ENCODE data around the gene SESN3.
A peak's percentile ranks its signal among the peaks of the same experiment; 100 is the strongest.
"Not testable (repeated sequence)": the region's sequence is repeated elsewhere in the genome, so short reads cannot be mapped to it uniquely, and the experiment has no call there.

The SESN3 gene

DNA sequence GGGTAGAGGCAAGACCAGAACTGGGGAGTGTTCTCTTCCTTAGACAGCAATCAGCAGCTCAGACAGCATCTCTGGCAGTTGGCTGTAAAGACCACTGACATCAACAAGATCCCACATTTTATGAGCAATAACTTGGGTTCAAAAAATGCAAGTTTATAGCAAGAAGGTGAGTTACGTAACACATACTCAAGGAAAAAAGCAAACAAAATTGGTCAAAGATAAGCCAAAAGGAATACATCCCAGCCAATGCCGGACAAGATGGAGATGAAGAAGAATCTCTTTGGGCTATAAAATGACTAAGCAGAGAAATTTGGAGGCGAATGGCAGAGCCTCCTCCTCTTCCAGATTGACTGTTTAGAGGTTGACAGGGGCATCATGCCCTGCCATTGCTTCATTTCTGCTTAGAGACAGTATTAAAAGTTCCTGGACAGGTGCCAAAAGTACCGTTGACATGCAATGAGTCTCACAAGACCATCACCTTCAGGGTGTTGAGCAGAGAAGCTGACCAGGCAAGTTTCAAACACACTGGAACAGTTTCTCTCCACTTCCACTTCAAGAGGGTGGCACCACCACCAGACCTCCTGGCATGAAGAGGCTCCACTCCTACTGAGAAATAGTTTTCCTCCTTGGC, 85.5 kb downstream of the SESN3 start:
- TF ChIP-seq SPI1 (IDR thresholded peaks at IDR 0.05; ENCODE audit: low read depth, low read length) (no peak), TAF1 (IDR thresholded peaks at IDR 0.05; ENCODE audit: low read depth, low read length) (no peak), POLR2A (IDR thresholded peaks at IDR 0.05; ENCODE audit: low read depth, low read length) (no peak), PAX5 (IDR thresholded peaks at IDR 0.05; ENCODE audit: insufficient read depth, low read length, severe bottlenecking) (no peak), POU2F2 (IDR thresholded peaks at IDR 0.05; ENCODE audit: low read depth, low read length) (no peak), POLR2AphosphoS5 (IDR thresholded peaks at IDR 0.05; ENCODE audit: low read depth, low read length) (no peak)
- no peak for DNase-seq (ENCODE audit: insufficient read length, low spot score)
- no peak for FAIRE-seq

DNA sequence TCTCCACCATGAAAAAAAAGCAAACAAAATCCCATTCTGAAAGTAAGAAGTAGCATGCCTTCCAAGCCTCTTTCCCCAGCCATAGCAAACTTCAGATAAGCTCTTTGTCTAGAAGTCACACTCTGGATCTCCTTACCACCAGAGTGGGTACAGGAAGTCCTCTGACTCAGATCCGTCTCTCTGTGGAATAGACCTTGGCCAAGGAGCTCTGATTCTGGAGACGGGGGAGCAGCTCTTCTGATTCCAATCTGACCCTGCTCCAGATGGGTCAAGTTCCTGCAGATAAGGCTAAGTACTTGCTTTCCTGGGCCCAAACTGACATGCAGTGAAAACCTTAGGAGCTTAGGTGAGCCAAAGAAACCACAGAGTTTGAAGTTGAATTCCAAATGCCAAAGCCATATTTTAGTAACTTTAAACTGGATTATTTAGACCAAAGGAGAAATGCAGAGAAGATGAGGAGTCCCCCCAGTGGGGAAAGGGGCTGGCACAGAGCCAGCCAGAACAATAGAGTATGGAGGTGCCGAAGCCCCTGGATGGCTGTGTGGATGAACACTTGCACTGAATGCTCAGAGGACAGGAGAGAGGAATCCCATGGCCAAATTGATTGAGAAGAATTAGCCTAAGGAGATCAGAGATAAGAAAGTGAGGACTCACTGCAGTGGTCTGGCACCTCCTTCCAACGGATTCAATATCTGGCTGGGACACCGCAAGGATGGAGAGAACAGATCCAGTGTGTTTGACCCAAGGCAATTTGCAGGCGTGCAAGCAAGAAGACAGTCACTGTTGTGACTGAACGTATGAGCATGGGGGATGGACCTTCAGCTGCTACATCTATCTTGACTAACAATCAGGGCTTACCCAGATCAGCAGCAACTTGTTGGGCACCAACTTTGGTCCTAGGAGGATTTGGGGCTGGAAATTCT, 86.4 kb downstream of the SESN3 start:
- no peak for FAIRE-seq
- DNase-seq (ENCODE audit: insufficient read length, low spot score): no peak
- TF ChIP-seq SPI1 (IDR thresholded peaks at IDR 0.05; ENCODE audit: low read depth, low read length): no peak
- no peak for TF ChIP-seq POLR2A (IDR thresholded peaks at IDR 0.05; ENCODE audit: low read depth, low read length)
- no peak for TF ChIP-seq PAX5 (IDR thresholded peaks at IDR 0.05; ENCODE audit: insufficient read depth, low read length, severe bottlenecking)
- no peak for TF ChIP-seq POLR2AphosphoS5 (IDR thresholded peaks at IDR 0.05; ENCODE audit: low read depth, low read length)
- no peak for TF ChIP-seq TAF1 (IDR thresholded peaks at IDR 0.05; ENCODE audit: low read depth, low read length)
- no peak for TF ChIP-seq POU2F2 (IDR thresholded peaks at IDR 0.05; ENCODE audit: low read depth, low read length)

- FAIRE-seq (no peak), DNase-seq (ENCODE audit: insufficient read length, low spot score) (no peak)
- no peak for TF ChIP-seq TAF1 (IDR thresholded peaks at IDR 0.05; ENCODE audit: low read depth, low read length)
- TF ChIP-seq POLR2A (IDR thresholded peaks at IDR 0.05; ENCODE audit: low read depth, low read length): no peak
- TF ChIP-seq SPI1 (IDR thresholded peaks at IDR 0.05; ENCODE audit: low read depth, low read length): no peak
- TF ChIP-seq POLR2AphosphoS5 (IDR thresholded peaks at IDR 0.05; ENCODE audit: low read depth, low read length): no peak
- TF ChIP-seq POU2F2 (IDR thresholded peaks at IDR 0.05; ENCODE audit: low read depth, low read length): no peak
- TF ChIP-seq PAX5 (IDR thresholded peaks at IDR 0.05; ENCODE audit: insufficient read depth, low read length, severe bottlenecking): no peak
Observed at GRCh38 chr11:95143106-95143681, 87.8 kb downstream of the SESN3 start.

DNA sequence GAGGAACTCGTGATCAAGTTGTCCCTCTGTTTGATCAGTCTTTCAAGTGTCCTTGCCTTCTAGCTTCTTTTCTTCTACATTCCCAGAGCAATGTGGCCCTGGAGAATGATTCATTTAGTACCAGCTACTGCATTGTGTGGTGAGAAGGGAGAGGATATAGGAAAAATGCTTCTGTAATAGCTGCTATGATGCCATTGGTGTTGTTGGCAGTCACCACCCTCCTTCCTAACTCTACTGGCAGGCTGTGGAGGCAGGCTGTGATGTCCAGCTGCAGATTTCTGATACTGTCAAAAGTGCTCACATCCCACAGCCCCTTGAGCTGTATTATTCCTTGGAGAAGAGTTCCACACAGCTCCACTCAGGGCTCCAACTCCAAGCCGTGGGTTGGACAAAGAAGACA, 88.6 kb downstream of the SESN3 start:
- no peak for TF ChIP-seq POU2F2 (IDR thresholded peaks at IDR 0.05; ENCODE audit: low read depth, low read length)
- no peak for TF ChIP-seq POLR2AphosphoS5 (IDR thresholded peaks at IDR 0.05; ENCODE audit: low read depth, low read length)
- no peak for TF ChIP-seq TAF1 (IDR thresholded peaks at IDR 0.05; ENCODE audit: low read depth, low read length)
- no peak for TF ChIP-seq PAX5 (IDR thresholded peaks at IDR 0.05; ENCODE audit: insufficient read depth, low read length, severe bottlenecking)
- no peak for TF ChIP-seq POLR2A (IDR thresholded peaks at IDR 0.05; ENCODE audit: low read depth, low read length)
- TF ChIP-seq SPI1 (IDR thresholded peaks at IDR 0.05; ENCODE audit: low read depth, low read length): no peak
- FAIRE-seq: no peak
- DNase-seq (ENCODE audit: insufficient read length, low spot score): no peak

DNA sequence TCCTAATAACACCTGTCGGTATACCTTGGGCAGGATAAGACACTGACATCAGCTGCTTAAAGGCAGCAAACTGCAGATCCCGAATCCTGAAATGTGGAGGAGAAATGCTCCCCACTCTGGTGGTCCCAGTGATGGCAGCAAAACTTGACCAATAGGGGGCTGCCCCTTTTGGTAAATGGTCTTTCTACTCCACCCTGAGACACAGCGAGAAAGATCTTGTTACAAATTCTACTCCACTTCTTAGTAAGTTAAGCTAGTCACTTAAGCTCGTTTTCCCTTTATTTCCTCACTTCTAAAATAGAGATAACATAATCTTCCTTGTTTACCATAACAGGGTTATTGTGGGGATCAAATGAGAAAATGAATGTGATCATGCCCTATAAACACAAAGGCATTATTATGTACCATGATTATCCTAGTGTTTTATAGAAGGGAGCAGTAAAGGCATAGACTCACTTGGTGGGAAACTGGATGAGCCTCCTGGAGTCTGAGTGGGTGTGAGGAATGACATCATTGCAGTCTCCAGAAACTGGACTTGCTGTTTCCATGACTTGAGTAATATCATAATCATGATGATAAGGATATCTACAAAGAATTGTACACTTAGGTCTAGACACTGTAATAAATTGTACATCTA, 90.5 kb downstream of the SESN3 start:
- no peak for DNase-seq (ENCODE audit: insufficient read length, low spot score)
- TF ChIP-seq POLR2AphosphoS5 (IDR thresholded peaks at IDR 0.05; ENCODE audit: low read depth, low read length): no peak
- no peak for TF ChIP-seq TAF1 (IDR thresholded peaks at IDR 0.05; ENCODE audit: low read depth, low read length)
- TF ChIP-seq PAX5 (IDR thresholded peaks at IDR 0.05; ENCODE audit: insufficient read depth, low read length, severe bottlenecking): no peak
- TF ChIP-seq POLR2A (IDR thresholded peaks at IDR 0.05; ENCODE audit: low read depth, low read length): no peak
- no peak for TF ChIP-seq POU2F2 (IDR thresholded peaks at IDR 0.05; ENCODE audit: low read depth, low read length)
- no peak for TF ChIP-seq SPI1 (IDR thresholded peaks at IDR 0.05; ENCODE audit: low read depth, low read length)
- FAIRE-seq: no peak

DNA sequence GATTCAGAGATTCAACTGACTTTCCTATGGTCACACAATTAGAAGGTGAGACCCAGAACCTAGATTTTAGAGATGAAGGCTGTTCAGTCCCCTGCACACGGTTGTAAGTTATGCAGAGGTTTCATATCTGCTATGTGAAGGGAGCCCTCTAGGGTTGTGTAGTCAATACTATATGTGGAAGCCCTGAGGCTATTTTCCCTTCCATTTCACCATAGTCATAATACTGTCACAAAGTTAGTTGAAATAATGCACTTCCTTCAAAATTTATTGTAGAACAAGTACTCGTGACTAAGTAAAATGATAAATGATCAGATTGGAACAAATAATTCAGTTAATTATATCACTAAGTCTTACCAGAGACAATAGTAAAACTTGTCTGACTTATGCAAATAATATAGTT, 92.6 kb downstream of the SESN3 start:
- TF ChIP-seq POLR2A (IDR thresholded peaks at IDR 0.05; ENCODE audit: low read depth, low read length) (no peak), SPI1 (IDR thresholded peaks at IDR 0.05; ENCODE audit: low read depth, low read length) (no peak), PAX5 (IDR thresholded peaks at IDR 0.05; ENCODE audit: insufficient read depth, low read length, severe bottlenecking) (no peak), POLR2AphosphoS5 (IDR thresholded peaks at IDR 0.05; ENCODE audit: low read depth, low read length) (no peak), POU2F2 (IDR thresholded peaks at IDR 0.05; ENCODE audit: low read depth, low read length) (0 out of 2 replicates have a peak, but pooled peaks have one; percentile 15)
- DNase-seq (ENCODE audit: insufficient read length, low spot score) (no peak), FAIRE-seq (peak; percentile 62)

- no peak for DNase-seq (ENCODE audit: insufficient read length, low spot score)
- FAIRE-seq: no peak
- TF ChIP-seq POLR2A (IDR thresholded peaks at IDR 0.05; ENCODE audit: low read depth, low read length): no peak
- no peak for TF ChIP-seq PAX5 (IDR thresholded peaks at IDR 0.05; ENCODE audit: insufficient read depth, low read length, severe bottlenecking)
- no peak for TF ChIP-seq POLR2AphosphoS5 (IDR thresholded peaks at IDR 0.05; ENCODE audit: low read depth, low read length)
- no peak for TF ChIP-seq SPI1 (IDR thresholded peaks at IDR 0.05; ENCODE audit: low read depth, low read length)
- no peak for TF ChIP-seq TAF1 (IDR thresholded peaks at IDR 0.05; ENCODE audit: low read depth, low read length)
- no peak for TF ChIP-seq POU2F2 (IDR thresholded peaks at IDR 0.05; ENCODE audit: low read depth, low read length)
Observed at GRCh38 chr11:95137299-95137698, 93.7 kb downstream of the SESN3 start.

GRCh38 chr11:95136747-95137146, 94.3 kb downstream of the SESN3 start:
- DNase-seq (ENCODE audit: insufficient read length, low spot score); FAIRE-seq: not testable (repeated sequence)

DNA sequence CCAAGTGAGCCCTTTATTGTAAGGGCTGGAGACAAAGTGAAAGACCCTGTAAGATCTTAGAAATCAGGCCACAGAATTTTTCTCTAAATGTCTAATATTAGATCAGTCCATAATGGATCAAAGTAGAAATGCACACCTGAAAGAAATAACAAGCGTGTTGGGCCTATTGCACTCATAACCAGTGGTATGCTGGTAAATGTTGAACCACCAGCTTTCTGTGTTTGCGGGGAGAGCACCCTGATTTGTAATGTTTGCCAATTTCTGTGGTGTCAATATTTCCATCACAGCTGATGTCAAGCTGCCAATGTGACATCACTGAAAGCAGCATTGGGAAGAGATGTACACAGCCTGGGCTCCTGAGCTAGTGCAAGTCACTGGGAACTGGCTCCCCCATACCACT, 95.1 kb downstream of the SESN3 start:
- TF ChIP-seq POU2F2 (IDR thresholded peaks at IDR 0.05; ENCODE audit: low read depth, low read length) (no peak), POLR2AphosphoS5 (IDR thresholded peaks at IDR 0.05; ENCODE audit: low read depth, low read length) (no peak), POLR2A (IDR thresholded peaks at IDR 0.05; ENCODE audit: low read depth, low read length) (no peak), SPI1 (IDR thresholded peaks at IDR 0.05; ENCODE audit: low read depth, low read length) (no peak), PAX5 (IDR thresholded peaks at IDR 0.05; ENCODE audit: insufficient read depth, low read length, severe bottlenecking) (no peak), TAF1 (IDR thresholded peaks at IDR 0.05; ENCODE audit: low read depth, low read length) (no peak)
- no peak for FAIRE-seq
- no peak for DNase-seq (ENCODE audit: insufficient read length, low spot score)

Measured in GM12891 (cell line).